IPS-20b (cell line): Measurements from ENCODE around the gene EML3.

Experiments
- H3K27ac ChIP-seq: one replicate; pipeline ENCODE4 v1.5.1; 2013; ENCODE audit warnings: low read length
- H3K27me3 ChIP-seq: 2 replicates; pipeline ENCODE4 v1.6.1; 2013; ENCODE audit warnings: mild to moderate bottlenecking, low read length, inconsistent platforms; ENCODE audit not compliant: insufficient read depth
- H3K36me3 ChIP-seq: 2 replicates; pipeline ENCODE4 v1.6.1; 2013; ENCODE audit warnings: low read depth, mild to moderate bottlenecking, inconsistent platforms, low read length, moderate library complexity; ENCODE audit not compliant: insufficient read depth
- H3K4me1 ChIP-seq: 2 replicates; pipeline ENCODE4 v1.6.1; 2013; ENCODE audit warnings: mild to moderate bottlenecking, control low read depth, inconsistent platforms, low read length, moderate library complexity; ENCODE audit not compliant: insufficient read depth
- H3K4me3 ChIP-seq: 2 replicates; pipeline ENCODE4 v1.5.1; 2013; ENCODE audit warnings: mild to moderate bottlenecking, low read length, inconsistent platforms
- H3K9ac ChIP-seq: 2 replicates; pipeline ENCODE4 v1.6.1; 2013; ENCODE audit warnings: low read depth, mild to moderate bottlenecking, inconsistent platforms, low read length, moderate library complexity
- H3K9me3 ChIP-seq: 2 replicates; pipeline ENCODE4 v1.6.1; 2013; ENCODE audit warnings: mild to moderate bottlenecking, low read depth, low read length, inconsistent platforms; ENCODE audit not compliant: insufficient read depth

Gene EML3

GRCh38 chr11:62615521-62615920 is 2.9 kb upstream of the EML3 start:
- Histone ChIP-seq H3K4me3 (no peak overlapping the region), H3K27me3 (peaks cover 13% of the 10 kb centered on the region), H3K36me3 (no peaks in the 10 kb centered on the region; the same call in 1 of the 2 replicates), H3K9ac (no peak overlapping the region), H3K4me1 (no peaks in the 10 kb centered on the region; the same call in 1 of the 2 replicates), H3K27ac (no peak overlapping the region), H3K9me3 (no peaks in the 10 kb centered on the region)

GRCh38 chr11:62614275-62614674 is 1.7 kb upstream of the EML3 start:
- Histone ChIP-seq H3K9ac (no peak overlapping the region), H3K4me3 (no peak overlapping the region), H3K27me3 (peaks cover 13% of the 10 kb centered on the region), H3K4me1 (no peaks in the 10 kb centered on the region; the same call in 1 of the 2 replicates), H3K9me3 (no peaks in the 10 kb centered on the region), H3K36me3 (no peaks in the 10 kb centered on the region; the same call in 1 of the 2 replicates), H3K27ac (no peak overlapping the region)

- no peak overlapping the region for H3K27ac ChIP-seq
- H3K4me1 ChIP-seq, result no peaks in the 10 kb centered on the region; the same call in 1 of the 2 replicates
- peak overlapping the region; percentile 50; the same call in 1 of the 2 replicates for H3K4me3 ChIP-seq
- H3K9ac ChIP-seq, result no peak overlapping the region
- H3K27me3 ChIP-seq, result peaks cover 13% of the 10 kb centered on the region
- H3K36me3 ChIP-seq, result no peaks in the 10 kb centered on the region; the same call in 1 of the 2 replicates
- H3K9me3 ChIP-seq, result no peaks in the 10 kb centered on the region
Measured at GRCh38 chr11:62613291-62613778, 760 bp upstream of the EML3 start.

GRCh38 chr11:62611705-62612365 is 740 bp downstream of the EML3 start:
- no peak overlapping the region for H3K27ac ChIP-seq
- H3K4me3 ChIP-seq, result peak overlapping the region; percentile 73
- H3K4me1 ChIP-seq, result peaks cover 3% of the 10 kb centered on the region; the same call in 1 of the 2 replicates
- H3K27me3 ChIP-seq, result peaks cover 13% of the 10 kb centered on the region
- no peaks in the 10 kb centered on the region; the same call in 1 of the 2 replicates for H3K36me3 ChIP-seq
- peak overlapping the region; percentile 63; the same call in 1 of the 2 replicates for H3K9ac ChIP-seq
- H3K9me3 ChIP-seq, result no peaks in the 10 kb centered on the region

DNA sequence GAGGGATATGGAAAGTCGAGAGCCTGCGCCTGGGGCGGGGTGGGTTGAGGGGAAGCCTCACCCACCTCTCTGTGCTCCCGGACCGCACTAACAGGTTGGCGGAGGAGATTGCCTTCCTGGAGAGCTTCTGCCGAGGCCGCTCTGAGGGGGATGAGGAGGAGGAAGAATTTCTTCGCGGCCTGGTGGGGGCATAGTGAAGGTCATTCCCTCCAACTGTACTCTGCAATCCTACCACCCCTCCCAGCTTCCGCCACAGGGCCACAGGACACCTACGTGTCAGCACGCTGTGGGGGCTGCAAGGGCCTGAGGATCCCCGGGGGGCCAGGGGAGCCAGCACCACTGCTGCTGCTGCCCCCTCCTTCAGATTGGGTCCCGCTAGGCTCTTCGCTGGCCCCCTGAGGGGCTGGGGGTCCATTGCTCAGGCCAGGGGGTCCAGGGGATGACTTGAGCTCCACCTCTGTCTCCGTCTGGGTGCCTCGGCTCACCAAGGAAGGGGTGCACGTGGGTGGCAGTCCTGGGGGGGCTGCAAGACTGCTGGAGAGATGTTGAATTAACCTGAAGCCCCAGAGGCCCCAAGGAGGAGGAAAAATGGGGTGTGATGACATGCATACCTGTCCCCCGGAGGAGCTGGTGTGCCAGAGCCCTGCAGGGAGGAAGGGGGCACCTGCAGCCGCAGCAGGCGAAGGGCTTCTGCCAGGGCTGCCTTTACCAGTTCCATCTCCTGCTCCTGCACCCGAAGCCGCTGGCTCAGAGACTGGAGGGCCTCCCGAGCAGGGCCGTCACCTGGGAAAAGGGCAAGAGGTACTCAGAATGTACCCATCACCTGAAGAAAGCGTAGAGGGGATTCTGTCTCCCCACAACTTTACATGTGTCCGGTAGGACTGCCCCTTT is 1.5 kb downstream of the EML3 start:
- Histone ChIP-seq H3K4me3 (peak overlapping the region; percentile 73; the same call in 1 of the 2 replicates), H3K4me1 (peaks cover 3% of the 10 kb centered on the region; the same call in 1 of the 2 replicates), H3K36me3 (no peaks in the 10 kb centered on the region; the same call in 1 of the 2 replicates), H3K27ac (no peak overlapping the region), H3K27me3 (peaks cover 13% of the 10 kb centered on the region), H3K9me3 (no peaks in the 10 kb centered on the region), H3K9ac (peak overlapping the region; percentile 63; the same call in 1 of the 2 replicates)

DNA sequence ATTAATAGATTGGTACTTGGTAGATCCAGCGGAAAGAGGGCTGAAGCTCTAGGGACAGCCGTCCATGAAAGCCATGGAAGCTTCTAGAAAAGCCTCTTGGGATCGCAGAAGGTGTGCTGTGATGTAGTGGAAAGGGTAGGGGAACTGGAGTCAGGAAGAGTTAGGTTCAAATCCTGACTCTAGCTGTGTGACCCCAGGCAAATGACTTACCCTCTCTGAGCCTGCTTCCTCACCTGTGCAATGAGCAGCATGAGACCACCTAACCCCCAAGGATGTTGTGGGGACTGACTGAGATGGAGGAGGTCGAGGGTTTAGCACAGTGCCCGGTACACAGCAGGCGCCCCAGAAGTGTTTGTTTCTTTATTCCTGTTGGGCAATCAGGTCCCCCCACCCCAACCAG is 2.2 kb downstream of the EML3 start:
- Histone ChIP-seq H3K27ac (no peak overlapping the region), H3K27me3 (peaks cover 13% of the 10 kb centered on the region), H3K9me3 (no peaks in the 10 kb centered on the region), H3K9ac (no peak overlapping the region), H3K4me3 (no peak overlapping the region), H3K36me3 (no peaks in the 10 kb centered on the region; the same call in 1 of the 2 replicates), H3K4me1 (peaks cover 3% of the 10 kb centered on the region; the same call in 1 of the 2 replicates)

GRCh38 chr11:62608776-62609175 is 3.8 kb downstream of the EML3 start:
- no peak overlapping the region for H3K27ac ChIP-seq
- H3K27me3 ChIP-seq, result peaks cover 19% of the 10 kb centered on the region
- no peak overlapping the region for H3K9ac ChIP-seq
- H3K36me3 ChIP-seq, result no peaks in the 10 kb centered on the region
- H3K4me3 ChIP-seq, result no peak overlapping the region
- no peaks in the 10 kb centered on the region for H3K9me3 ChIP-seq
- H3K4me1 ChIP-seq, result peaks cover 3% of the 10 kb centered on the region; the same call in 1 of the 2 replicates

DNA sequence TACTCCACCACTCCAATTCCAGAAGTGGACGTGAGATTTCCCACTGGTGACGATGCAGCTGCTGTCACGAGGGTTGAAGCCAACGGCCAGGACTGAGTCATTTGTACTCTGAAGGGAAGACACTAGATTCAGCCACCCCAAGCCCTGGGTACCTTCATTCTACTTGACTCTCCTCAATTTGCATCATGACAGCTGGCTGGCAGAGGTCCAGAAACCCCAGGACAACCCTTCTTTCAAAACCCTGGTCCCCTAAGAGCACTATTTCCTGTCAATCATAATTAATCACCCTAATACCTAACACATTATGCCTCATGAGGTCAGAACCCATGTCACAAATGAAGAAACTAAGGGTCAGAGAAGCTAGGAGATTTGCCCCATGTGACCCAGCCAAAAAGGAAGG is 4.9 kb downstream of the EML3 start:
- no peaks in the 10 kb centered on the region for H3K9me3 ChIP-seq
- H3K4me3 ChIP-seq, result no peak overlapping the region
- no peaks in the 10 kb centered on the region for H3K36me3 ChIP-seq
- H3K27me3 ChIP-seq, result peaks cover 29% of the 10 kb centered on the region
- peak overlapping the region; percentile 65; the same call in 1 of the 2 replicates for H3K9ac ChIP-seq
- H3K4me1 ChIP-seq, result peaks cover 8% of the 10 kb centered on the region; the same call in 1 of the 2 replicates
- no peak overlapping the region for H3K27ac ChIP-seq

DNA sequence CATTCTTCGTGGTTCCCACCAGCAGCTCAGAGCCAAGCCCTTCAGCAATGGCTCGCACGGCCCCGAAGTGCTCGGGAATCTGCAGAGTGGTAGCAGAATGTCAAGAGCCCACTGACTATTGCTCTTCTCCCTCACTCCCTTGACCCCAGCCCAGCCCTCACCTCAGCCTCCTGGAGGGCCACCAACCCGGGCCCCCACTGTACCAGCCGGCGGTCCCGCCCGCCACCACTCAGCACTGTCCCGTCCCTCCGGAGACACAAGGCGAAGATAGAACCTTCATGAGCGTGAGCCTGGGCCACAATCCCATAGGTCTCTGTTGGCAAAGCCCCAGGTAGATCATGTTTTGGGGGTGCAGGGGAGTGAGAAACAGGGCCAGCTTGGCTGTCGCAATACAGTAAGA is 6.7 kb downstream of the EML3 start:
- H3K4me1 ChIP-seq, result peaks cover 8% of the 10 kb centered on the region; the same call in 1 of the 2 replicates
- H3K27ac ChIP-seq, result no peak overlapping the region
- no peak overlapping the region for H3K9ac ChIP-seq
- H3K27me3 ChIP-seq, result peaks cover 21% of the 10 kb centered on the region
- H3K9me3 ChIP-seq, result no peaks in the 10 kb centered on the region
- H3K36me3 ChIP-seq, result no peaks in the 10 kb centered on the region
- no peak overlapping the region for H3K4me3 ChIP-seq

GRCh38 chr11:62605467-62605866 is 7.1 kb downstream of the EML3 start:
- no peak overlapping the region for H3K4me3 ChIP-seq
- no peak overlapping the region for H3K9ac ChIP-seq

DNA sequence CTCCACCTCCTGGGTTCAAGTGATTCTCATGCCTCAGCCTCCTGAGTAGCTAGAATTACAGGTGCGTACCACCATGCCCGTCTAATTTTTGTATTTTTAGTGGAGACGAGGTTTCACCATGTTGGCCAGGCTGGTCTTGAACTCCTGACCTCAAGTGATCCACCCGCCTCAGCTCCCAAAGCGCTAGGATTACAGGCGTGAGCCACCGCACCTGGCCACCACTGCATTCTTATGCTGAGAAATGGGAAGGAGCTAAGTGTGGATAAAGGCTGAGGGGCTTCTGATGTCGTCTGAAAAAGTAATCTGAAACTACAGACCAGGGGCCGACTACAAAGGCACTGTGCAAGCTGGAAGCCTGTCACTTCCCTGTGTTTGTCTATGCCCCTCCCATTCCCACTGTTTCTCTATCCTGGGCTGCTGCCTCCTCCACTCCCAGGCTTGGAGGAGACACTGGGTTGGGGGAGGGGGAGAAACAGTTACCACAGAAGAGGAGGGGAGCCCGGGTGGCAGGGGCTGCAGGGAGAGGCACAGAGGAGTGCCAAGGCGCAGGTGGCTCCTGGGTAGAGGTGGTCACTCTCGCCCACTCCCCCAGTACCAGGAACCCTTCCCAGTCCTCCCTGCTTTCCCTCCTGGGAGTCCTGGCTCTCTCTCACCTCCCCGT is 8.0 kb downstream of the EML3 start:
- H3K27me3 ChIP-seq, result peaks cover 26% of the 10 kb centered on the region
- H3K36me3 ChIP-seq, result peaks cover 7% of the 10 kb centered on the region; the same call in 1 of the 2 replicates
- H3K9me3 ChIP-seq, result no peaks in the 10 kb centered on the region
- H3K27ac ChIP-seq, result no peak overlapping the region
- peaks cover 15% of the 10 kb centered on the region for H3K4me1 ChIP-seq
- no peak overlapping the region for H3K9ac ChIP-seq
- H3K4me3 ChIP-seq, result no peak overlapping the region

More at GRCh38 chr11:62605467-62605866, 7.1 kb downstream of the EML3 start:
- Histone ChIP-seq H3K27me3 (peaks cover 24% of the 10 kb centered on the region), H3K27ac (no peak overlapping the region), H3K9me3 (no peaks in the 10 kb centered on the region), H3K36me3 (no peaks in the 10 kb centered on the region), H3K4me1 (peaks cover 8% of the 10 kb centered on the region; the same call in 1 of the 2 replicates)
